Ascending aorta (tissue), 2 donors: Measurements from ENCODE around the gene COA8. TPM values are rescaled to one million over a fixed set of nuclear protein-coding genes. Genes with fewer than 3 reads are reported as not detected.
A peak's percentile ranks its signal among the peaks of the same experiment; 100 is the strongest.

Source experiments
- DNase-seq, 2 donors: peaks; one replicate each; pipeline ENCODE4 v3.0.0-alpha.2; 2019; ENCODE audit warnings: low spot score in 2 of 2
- H3K27ac ChIP-seq, 2 donors: fragments of 200-600 bp; sonication (generic); one replicate each; pipeline ENCODE4 v1.5.1; 2016 to 2017; ENCODE audit warnings: mild to moderate bottlenecking in 1 of 2
- H3K27me3 ChIP-seq: fragments of 200-600 bp; sonication (generic); one replicate; pipeline ENCODE4 v1.5.1; 2017
- H3K36me3 ChIP-seq, 2 donors: fragments of 200-600 bp; sonication (generic); one replicate each; pipeline ENCODE4 v1.5.1; 2016
- H3K4me1 ChIP-seq, 2 donors: fragments of 200-600 bp; sonication (generic); one replicate each; pipeline ENCODE4 v1.5.1; 2016 to 2017; ENCODE audit warnings: mild to moderate bottlenecking in 1 of 2
- H3K4me3 ChIP-seq, 2 donors: fragments of 200-600 bp; sonication (generic); one replicate each; pipeline ENCODE4 v1.5.1; 2016 to 2017; ENCODE audit warnings: mild to moderate bottlenecking in 1 of 2
- H3K9me3 ChIP-seq, 2 donors: fragments of 200-600 bp; sonication (generic); one replicate each; pipeline ENCODE4 v1.5.1; 2016
- CTCF ChIP-seq, 3 experiments: fragments of 200-600 bp in 2 of 3; fragments of 450-650 bp in 1 of 3; sonication (generic) in 2 of 3; IDR thresholded peaks; one replicate each; pipeline ENCODE4 v1.5.1; 2016 to 2019; ENCODE audit warnings: antibody characterized with exemption in 3 of 3, mild to moderate bottlenecking in 1 of 3, moderate library complexity in 1 of 3
- intact Hi-C: fragments of 100-400 bp; cut with DNase I; formaldehyde crosslinking; loops from one replicate; pipeline ENCODE4 v1.15.1; 2023
- total RNA-seq: library from RNA; depleted of rRNA; stranded (reverse); fragments of >200 nt; gene quantifications from one replicate; pipeline ENCODE4 v1.1.0, GENCODE V29; 2016

The COA8 gene
- total RNA-seq, 1 donor from 2014 or later, result 37.7 TPM

GRCh38 chr14:103534576-103535061 is 28.1 kb upstream of the COA8 start:
- Histone ChIP-seq H3K4me1 (peaks cover 13 to 17% of the 10 kb centered on the region in 2 donors), H3K27ac (peak overlapping the region; percentile 37 to 65), H3K4me3 (no peak overlapping the region), H3K27me3 (no peaks in the 10 kb centered on the region), H3K36me3 (peaks cover 9 to 19% of the 10 kb centered on the region in 2 donors), H3K9me3 (no peaks in the 10 kb centered on the region)
- no peak for DNase-seq
- intact Hi-C loops, result no loop called here
- TF ChIP-seq CTCF (IDR thresholded peaks at IDR 0.05), result no peak

- Histone ChIP-seq H3K27ac (peak overlapping the region; percentile 37 to 65), H3K9me3 (no peaks in the 10 kb centered on the region), H3K36me3 (peaks cover 9 to 19% of the 10 kb centered on the region in 2 donors), H3K4me3 (no peak overlapping the region), H3K27me3 (no peaks in the 10 kb centered on the region), H3K4me1 (peaks cover 12 to 17% of the 10 kb centered on the region in 2 donors)
- no peak for TF ChIP-seq CTCF (IDR thresholded peaks at IDR 0.05)
- intact Hi-C loops, result no loop called here
- DNase-seq, result no peak
Measured at GRCh38 chr14:103535081-103535890, 27.5 kb upstream of the COA8 start.

- Histone ChIP-seq H3K4me1 (peaks cover 19% of the 10 kb centered on the region in 2 donors), H3K4me3 (no peak overlapping the region), H3K36me3 (peaks cover 9 to 19% of the 10 kb centered on the region in 2 donors), H3K27me3 (no peaks in the 10 kb centered on the region), H3K9me3 (no peaks in the 10 kb centered on the region), H3K27ac (peak overlapping the region in 1 of 2 donors; percentile 22)
- TF ChIP-seq CTCF (IDR thresholded peaks at IDR 0.05), result no peak
- DNase-seq, result no peak
- intact Hi-C loops, result no loop called here
Measured at GRCh38 chr14:103535891-103536565, 26.7 kb upstream of the COA8 start.

- Histone ChIP-seq H3K4me3 (no peak overlapping the region), H3K9me3 (no peaks in the 10 kb centered on the region), H3K36me3 (peaks cover 9 to 19% of the 10 kb centered on the region in 2 donors), H3K4me1 (peaks cover 26% of the 10 kb centered on the region in 2 donors), H3K27me3 (no peaks in the 10 kb centered on the region), H3K27ac (peak overlapping the region in 1 of 2 donors; percentile 22)
- no peak for TF ChIP-seq CTCF (IDR thresholded peaks at IDR 0.05)
- no peak for DNase-seq
- intact Hi-C loops, result no loop called here
Measured at GRCh38 chr14:103536693-103537092, 26.1 kb upstream of the COA8 start.

GRCh38 chr14:103537175-103537990 is 25.4 kb upstream of the COA8 start:
- no peak for DNase-seq

More at GRCh38 chr14:103537175-103537990, 25.4 kb upstream of the COA8 start:
- H3K27me3 ChIP-seq, result no peaks in the 10 kb centered on the region
- no peaks in the 10 kb centered on the region for H3K9me3 ChIP-seq
- H3K4me3 ChIP-seq, result no peak overlapping the region
- H3K27ac ChIP-seq, result peak overlapping the region; percentile 57 to 83
- no peak for TF ChIP-seq CTCF (IDR thresholded peaks at IDR 0.05)
- peaks cover 9 to 19% of the 10 kb centered on the region in 2 donors for H3K36me3 ChIP-seq
- intact Hi-C loops, result no loop called here
- peaks cover 33% of the 10 kb centered on the region in 2 donors for H3K4me1 ChIP-seq
